Calu3 (cell line): Measurements from ENCODE around the gene PCDHA10. TPM values are rescaled to one million over a fixed set of nuclear protein-coding genes. Genes with fewer than 3 reads are reported as not detected.
"Not testable (repeated sequence)": the region's sequence is repeated elsewhere in the genome, so short reads cannot be mapped to it uniquely, and the experiment has no call there.

ENCODE experiments used
- BruUV-seq: library from RNA; stranded (reverse); fragments of 400-500 nt; replicated peaks from 2 replicates; lab custom pipeline; 2021; lab: Mats Ljungman, UMichigan
- CTCF ChIA-PET: fragments of 300-600 bp; sonication (Branson Sonifier 250); formaldehyde crosslinking; loops from one replicate; lab custom pipeline; 2022; ENCODE audit warnings: antibody characterized with exemption; lab: Charles Lee
- DNase-seq: peaks from one replicate; pipeline ENCODE4 v3.0.0; 2022
- H3K27ac Mint-ChIP-seq: one replicate; pipeline ENCODE4 v1.8.0; 2022; ENCODE audit warnings: mixed read lengths; ENCODE audit not compliant: unreplicated experiment
- H3K27me3 Mint-ChIP-seq: one replicate; pipeline ENCODE4 v1.8.0; 2022; ENCODE audit warnings: mixed read lengths; ENCODE audit not compliant: unreplicated experiment
- H3K36me3 Mint-ChIP-seq: one replicate; pipeline ENCODE4 v1.8.0; 2022; ENCODE audit warnings: mild to moderate bottlenecking, moderate library complexity, mixed read lengths; ENCODE audit not compliant: insufficient read depth, unreplicated experiment
- H3K4me1 Mint-ChIP-seq: one replicate; pipeline ENCODE4 v1.8.0; 2022; ENCODE audit warnings: mild to moderate bottlenecking, low read depth, mixed read lengths; ENCODE audit not compliant: unreplicated experiment
- H3K4me3 Mint-ChIP-seq: one replicate; pipeline ENCODE4 v1.8.0; 2022; ENCODE audit warnings: mild to moderate bottlenecking, low read depth, moderate library complexity, mixed read lengths; ENCODE audit not compliant: unreplicated experiment
- H3K9me3 Mint-ChIP-seq: one replicate; pipeline ENCODE4 v1.8.0; 2022; ENCODE audit warnings: low read depth, mixed read lengths; ENCODE audit not compliant: unreplicated experiment
- CTCF ChIP-seq: fragments of 200-600 bp; IDR thresholded peaks from one replicate; pipeline ENCODE4 v1.8.0; 2022; ENCODE audit warnings: antibody characterized with exemption; ENCODE audit not compliant: unreplicated experiment
- intact Hi-C: fragments of 100-400 bp; cut with micrococcal nuclease; formaldehyde crosslinking; loops from one replicate; pipeline ENCODE4 v1.10.0; 2022; ENCODE audit not compliant: unreplicated experiment
- total RNA-seq: library from RNA; stranded (reverse); gene quantifications from 2 replicates; pipeline ENCODE4 v1.2.3, GENCODE V29; 2022

Gene PCDHA10
- total RNA-seq, 1 experiment from 2014 or later: 0.78 TPM

DNA sequence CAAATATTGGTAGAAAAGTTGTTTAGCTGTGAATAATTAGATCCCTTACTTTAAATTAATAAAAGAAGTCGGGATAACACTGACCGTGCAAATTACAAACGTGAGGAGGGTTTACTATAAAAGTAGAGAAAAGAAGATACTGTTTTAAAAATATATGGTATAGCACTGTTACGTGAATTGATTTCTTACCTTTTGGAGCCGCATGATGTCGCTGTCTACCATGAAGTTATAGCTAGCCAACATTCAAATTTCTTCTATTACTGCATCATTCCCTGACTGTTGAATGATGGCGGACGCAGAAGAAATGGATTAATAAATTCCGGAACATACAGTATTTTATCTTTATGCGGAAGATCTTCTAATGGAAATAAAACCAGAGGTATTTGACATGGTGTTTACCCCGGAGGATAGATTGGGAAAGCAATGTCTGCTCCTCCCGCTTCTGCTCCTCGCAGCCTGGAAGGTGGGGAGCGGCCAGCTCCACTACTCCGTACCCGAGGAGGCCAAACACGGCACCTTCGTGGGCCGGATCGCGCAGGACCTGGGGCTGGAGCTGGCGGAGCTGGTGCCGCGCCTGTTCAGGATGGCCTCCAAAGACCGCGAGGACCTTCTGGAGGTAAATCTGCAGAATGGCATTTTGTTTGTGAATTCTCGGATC, 27.9 kb upstream of the PCDHA10 start, which contains the start of gene PCDHA6:
Gene PCDHA6 (plus strand): TSS at position 257 of the 658 bp plus-strand sequence. CDS start 132 bp downstream, at position 389.
- H3K4me1 Mint-ChIP-seq: no peaks in the 10 kb centered on the region
- CTCF ChIA-PET: interaction anchor here (0.7 kb wide), 1 partner anchor 272 kb away, joined by 3 read pairs; the partner anchor contains the start of gene PCDHB3
- H3K36me3 Mint-ChIP-seq: no peaks in the 10 kb centered on the region
- H3K4me3 Mint-ChIP-seq: no peak within 1 kb of the TSS
- intact Hi-C loops: no loop called here
- no peaks in the 10 kb centered on the region for H3K27me3 Mint-ChIP-seq
- no peak for TF ChIP-seq CTCF
- no peak for DNase-seq
- H3K9me3 Mint-ChIP-seq: peaks cover 15% of the 10 kb centered on the region
- no TSS peak for BruUV-seq
- H3K27ac Mint-ChIP-seq: no peak within 1 kb of the TSS

GRCh38 chr5:140828362-140828737, 27.3 kb upstream of the PCDHA10 start:
- CTCF ChIA-PET: no interaction called here
- no peak for TF ChIP-seq CTCF
- Mint-ChIP-seq H3K27ac (no peak overlapping the region), H3K36me3 (no peaks in the 10 kb centered on the region), H3K9me3 (peaks cover 16% of the 10 kb centered on the region), H3K27me3 (no peaks in the 10 kb centered on the region), H3K4me3 (no peak overlapping the region), H3K4me1 (no peaks in the 10 kb centered on the region)
- no TSS peak for BruUV-seq
- intact Hi-C loops: no loop called here
- no peak for DNase-seq

DNA sequence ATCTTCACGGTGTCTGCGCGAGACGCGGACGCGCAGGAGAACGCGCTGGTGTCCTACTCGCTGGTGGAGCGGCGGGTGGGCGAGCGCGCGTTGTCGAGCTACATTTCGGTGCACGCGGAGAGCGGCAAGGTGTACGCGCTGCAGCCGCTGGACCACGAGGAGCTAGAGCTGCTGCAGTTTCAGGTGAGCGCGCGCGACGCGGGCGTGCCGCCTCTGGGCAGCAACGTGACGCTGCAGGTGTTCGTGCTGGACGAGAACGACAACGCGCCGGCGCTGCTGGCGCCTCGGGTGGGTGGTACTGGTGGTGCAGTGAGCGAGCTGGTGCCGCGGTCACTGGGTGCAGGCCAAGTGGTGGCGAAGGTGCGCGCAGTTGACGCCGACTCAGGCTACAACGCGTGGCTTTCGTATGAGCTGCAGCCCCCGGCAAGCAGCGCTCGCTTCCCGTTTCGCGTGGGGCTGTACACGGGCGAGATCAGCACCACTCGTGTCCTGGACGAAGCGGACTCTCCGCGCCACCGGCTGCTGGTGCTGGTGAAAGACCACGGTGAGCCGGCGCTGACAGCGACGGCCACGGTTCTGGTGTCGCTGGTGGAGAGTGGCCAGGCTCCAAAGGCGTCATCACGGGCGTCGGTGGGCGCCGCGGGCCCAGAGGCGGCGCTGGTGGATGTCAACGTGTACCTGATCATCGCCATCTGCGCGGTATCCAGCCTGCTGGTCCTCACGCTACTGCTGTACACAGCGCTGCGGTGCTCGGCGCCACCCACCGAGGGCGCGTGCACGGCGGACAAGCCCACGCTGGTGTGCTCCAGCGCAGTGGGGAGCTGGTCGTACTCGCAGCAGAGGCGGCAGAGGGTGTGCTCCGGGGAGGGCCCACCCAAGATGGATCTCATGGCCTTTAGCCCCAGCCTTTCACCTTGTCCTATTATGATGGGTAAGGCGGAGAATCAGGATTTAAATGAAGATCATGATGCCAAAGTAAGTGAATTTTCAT, 25.9 kb upstream of the PCDHA10 start:
- CTCF ChIA-PET, H3K4me1 Mint-ChIP-seq, intact Hi-C loops, H3K27me3 Mint-ChIP-seq, H3K27ac Mint-ChIP-seq, BruUV-seq, DNase-seq, H3K4me3 Mint-ChIP-seq, H3K36me3 Mint-ChIP-seq: not testable (repeated sequence)
- H3K9me3 Mint-ChIP-seq: peaks cover 18% of the 10 kb centered on the region

GRCh38 chr5:140833993-140834392, 21.7 kb upstream of the PCDHA10 start, which contains the start of gene PCDHA7:
TSS of gene PCDHA7 (plus strand) at chr5:140834269. CDS start at chr5:140834384, 115 bp downstream.
- TF ChIP-seq CTCF: no peak
- no peaks in the 10 kb centered on the region for H3K4me1 Mint-ChIP-seq
- peaks cover 4% of the 10 kb centered on the region for H3K36me3 Mint-ChIP-seq
- intact Hi-C loops: no loop called here
- DNase-seq: no peak
- H3K27ac Mint-ChIP-seq: no peak within 1 kb of the TSS
- H3K4me3 Mint-ChIP-seq: no peak within 1 kb of the TSS
- H3K9me3 Mint-ChIP-seq: peaks cover 13% of the 10 kb centered on the region
- no peaks in the 10 kb centered on the region for H3K27me3 Mint-ChIP-seq
- no TSS peak for BruUV-seq
- CTCF ChIA-PET: no interaction called here

- BruUV-seq, DNase-seq, H3K4me1 Mint-ChIP-seq, intact Hi-C loops, H3K36me3 Mint-ChIP-seq, CTCF ChIA-PET, H3K27me3 Mint-ChIP-seq, H3K27ac Mint-ChIP-seq, H3K4me3 Mint-ChIP-seq: not testable (repeated sequence)
- H3K9me3 Mint-ChIP-seq: peaks cover 14% of the 10 kb centered on the region
These were observed 21.2 kb upstream of the PCDHA10 start for GRCh38 chr5:140834439-140835008.
